H1 (cell line): ENCODE measurements around the gene IGLON5.

ENCODE experiments used
- CHD1 ChIP-seq: IDR thresholded peaks from 2 replicates; pipeline ENCODE4 v1.6.1; 2012; ENCODE audit warnings: low read depth, low read length, improper control_type of control experiment
- CREB1 ChIP-seq: IDR thresholded peaks from 2 replicates; pipeline ENCODE4 v1.6.1; 2012; ENCODE audit warnings: inconsistent platforms
- CTCF ChIP-seq, 3 experiments: IDR thresholded peaks; 1 replicate in 2 of 3; 2 replicates in 1 of 3; pipeline versions ENCODE4 v1.5.1 to v1.6.1; 2011; ENCODE audit warnings: low read length in 3 of 3, mild to moderate bottlenecking in 3 of 3, inconsistent platforms in 2 of 3, low read depth in 1 of 3, moderate library complexity in 1 of 3; ENCODE audit not compliant: insufficient read depth in 1 of 3; ENCODE audit errors: control extremely low read depth in 1 of 3
- JUND ChIP-seq: IDR thresholded peaks from 2 replicates; pipeline ENCODE4 v1.6.1; 2011; ENCODE audit warnings: mild to moderate bottlenecking, improper control_type of control experiment, low read length
- POLR2A ChIP-seq, 2 experiments: IDR thresholded peaks; 1 replicate in 1 of 2; 2 replicates in 1 of 2; pipeline ENCODE4 v1.6.1; 2011; ENCODE audit warnings: low read depth in 2 of 2, low read length in 2 of 2, mild to moderate bottlenecking in 2 of 2; ENCODE audit errors: control extremely low read depth in 1 of 2

- TF ChIP-seq CTCF (IDR thresholded peaks at IDR 0.05; ENCODE audit: control extremely low read depth in 1 of 3, insufficient read depth in 1 of 3, low read depth in 1 of 3, low read length in 3 of 3) (no peak), CHD1 (no peak), JUND (no peak), POLR2A (IDR thresholded peaks at IDR 0.05; ENCODE audit: control extremely low read depth in 1 of 2, low read depth in 2 of 2, low read length in 2 of 2) (no peak), CREB1 (no peak)
These were observed 33.7 kb downstream of the IGLON5 start for GRCh38 chr19:51345076-51345620.
